ENCODE data around the gene SOX13.

The SOX13 gene

GRCh38 chr1:204083491-204083890, 10.6 kb downstream of the SOX13 start:
- TF ChIP-seq, protein P1, sequence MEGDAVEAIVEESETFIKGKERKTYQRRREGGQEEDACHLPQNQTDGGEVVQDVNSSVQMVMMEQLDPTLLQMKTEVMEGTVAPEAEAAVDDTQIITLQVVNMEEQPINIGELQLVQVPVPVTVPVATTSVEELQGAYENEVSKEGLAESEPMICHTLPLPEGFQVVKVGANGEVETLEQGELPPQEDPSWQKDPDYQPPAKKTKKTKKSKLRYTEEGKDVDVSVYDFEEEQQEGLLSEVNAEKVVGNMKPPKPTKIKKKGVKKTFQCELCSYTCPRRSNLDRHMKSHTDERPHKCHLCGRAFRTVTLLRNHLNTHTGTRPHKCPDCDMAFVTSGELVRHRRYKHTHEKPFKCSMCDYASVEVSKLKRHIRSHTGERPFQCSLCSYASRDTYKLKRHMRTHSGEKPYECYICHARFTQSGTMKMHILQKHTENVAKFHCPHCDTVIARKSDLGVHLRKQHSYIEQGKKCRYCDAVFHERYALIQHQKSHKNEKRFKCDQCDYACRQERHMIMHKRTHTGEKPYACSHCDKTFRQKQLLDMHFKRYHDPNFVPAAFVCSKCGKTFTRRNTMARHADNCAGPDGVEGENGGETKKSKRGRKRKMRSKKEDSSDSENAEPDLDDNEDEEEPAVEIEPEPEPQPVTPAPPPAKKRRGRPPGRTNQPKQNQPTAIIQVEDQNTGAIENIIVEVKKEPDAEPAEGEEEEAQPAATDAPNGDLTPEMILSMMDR (IDR thresholded peaks at IDR 0.05; ENCODE audit: borderline replicate concordance, control extremely low read depth, extremely low read depth, insufficient read depth, missing control alignments) = no peak
- no peak for DNase-seq (ENCODE audit: low spot score)
- in situ Hi-C loops (cut with MboI; ENCODE audit: low sequenced_read_pairs, unreplicated experiment) = no loop called here

DNA sequence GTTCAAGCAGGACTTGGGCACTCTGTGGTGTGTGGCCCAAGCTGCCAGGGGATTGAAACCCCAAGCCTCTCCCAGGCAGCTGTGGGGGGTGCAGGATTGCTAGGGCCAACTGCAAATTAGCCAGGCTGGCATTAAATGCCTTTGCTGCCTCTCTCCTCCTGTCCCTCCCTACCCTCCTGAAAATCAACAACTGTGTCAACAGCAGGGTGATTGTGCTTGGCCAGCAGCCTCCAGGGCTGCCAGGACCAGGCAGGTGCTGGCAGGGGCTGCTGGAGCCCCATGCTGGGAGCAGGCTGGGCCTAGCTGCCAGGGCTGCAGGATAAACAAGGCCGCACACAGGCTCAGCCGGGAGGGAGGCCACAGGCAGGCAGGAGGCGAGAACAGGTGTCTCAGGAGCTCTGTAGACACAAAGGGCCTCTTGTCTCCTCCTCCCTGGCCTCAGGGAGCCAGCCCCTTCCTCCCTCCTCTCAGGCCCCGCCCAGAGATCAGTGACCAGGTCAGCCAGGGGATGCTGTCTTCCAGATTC, 11.4 kb downstream of the SOX13 start:
- TF ChIP-seq, protein P1 (IDR thresholded peaks at IDR 0.05; ENCODE audit: borderline replicate concordance, control extremely low read depth, extremely low read depth, insufficient read depth, missing control alignments) = no peak
- in situ Hi-C loops (cut with MboI; ENCODE audit: low sequenced_read_pairs, unreplicated experiment) = no loop called here
- no peak for DNase-seq (ENCODE audit: low spot score)

DNA sequence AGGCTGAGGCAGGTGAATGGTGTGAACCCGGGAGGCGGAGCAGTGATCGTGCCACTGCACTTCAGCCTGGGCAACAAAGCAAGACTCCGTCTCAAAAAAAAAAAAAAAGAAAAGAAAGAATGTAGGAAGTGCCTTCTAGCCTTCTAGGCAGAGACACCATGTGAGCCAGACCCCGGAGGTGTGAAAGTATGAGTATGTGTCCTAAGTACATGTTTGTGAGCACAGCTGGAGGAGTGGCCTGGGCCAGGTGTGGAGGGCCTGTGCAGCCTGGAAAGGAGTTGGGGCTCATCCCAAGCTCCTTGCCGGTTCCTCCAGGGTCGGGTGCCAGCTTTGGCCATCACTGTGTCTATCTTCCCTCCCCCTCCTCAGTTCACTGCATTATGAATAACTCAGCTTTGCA, 13.0 kb downstream of the SOX13 start:
- DNase-seq (ENCODE audit: low spot score) = no peak
- in situ Hi-C loops (cut with MboI; ENCODE audit: low sequenced_read_pairs, unreplicated experiment) = no loop called here
- TF ChIP-seq, protein P1 (IDR thresholded peaks at IDR 0.05; ENCODE audit: borderline replicate concordance, control extremely low read depth, extremely low read depth, insufficient read depth, missing control alignments) = no peak

- TF ChIP-seq, protein P1 (IDR thresholded peaks at IDR 0.05; ENCODE audit: borderline replicate concordance, control extremely low read depth, extremely low read depth, insufficient read depth, missing control alignments) = no peak
- in situ Hi-C loops (cut with MboI; ENCODE audit: low sequenced_read_pairs, unreplicated experiment) = no loop called here
- DNase-seq (ENCODE audit: low spot score) = no peak
Observed at GRCh38 chr1:204087181-204087892, 14.4 kb downstream of the SOX13 start.

DNA sequence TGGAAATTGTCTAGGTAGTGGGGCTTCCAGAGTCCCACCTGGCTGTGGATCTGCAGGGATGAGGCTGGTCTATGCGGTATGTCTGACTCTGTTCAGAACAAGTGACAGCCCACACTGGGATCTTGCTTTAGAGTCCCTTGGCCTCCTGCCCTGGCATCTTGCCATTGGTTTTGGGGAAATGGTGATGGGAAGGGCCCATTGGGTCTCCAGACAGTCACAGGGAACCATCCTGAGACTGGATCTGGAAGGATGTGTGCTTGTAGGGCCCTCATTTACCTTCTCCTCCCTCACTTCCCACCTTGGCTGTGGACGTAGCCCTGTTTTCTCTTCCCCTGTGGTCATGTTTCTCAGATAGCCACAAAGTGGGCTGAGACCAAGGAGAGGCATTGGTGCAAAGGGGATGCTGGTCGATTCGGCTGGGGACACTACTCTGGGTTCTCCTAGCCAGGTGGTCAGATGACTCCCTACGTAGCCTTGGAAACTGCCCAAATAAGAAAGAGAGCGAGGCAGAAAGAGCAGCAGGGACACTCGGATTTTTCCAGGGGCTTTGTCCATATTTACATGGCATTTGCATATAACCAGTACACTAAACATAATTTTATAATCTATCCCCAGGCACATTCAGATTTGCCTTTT, 15.1 kb downstream of the SOX13 start:
- in situ Hi-C loops (cut with MboI; ENCODE audit: low sequenced_read_pairs, unreplicated experiment) = no loop called here
- DNase-seq (ENCODE audit: low spot score) = no peak

GRCh38 chr1:204088596-204088995, 15.7 kb downstream of the SOX13 start:
- DNase-seq (ENCODE audit: low spot score) = no peak
- TF ChIP-seq, protein P1 (IDR thresholded peaks at IDR 0.05; ENCODE audit: borderline replicate concordance, control extremely low read depth, extremely low read depth, insufficient read depth, missing control alignments) = no peak
- in situ Hi-C loops (cut with MboI; ENCODE audit: low sequenced_read_pairs, unreplicated experiment) = no loop called here

More for the DNA sequence above, 15.1 kb downstream of the SOX13 start:
- TF ChIP-seq, protein P1 (IDR thresholded peaks at IDR 0.05; ENCODE audit: borderline replicate concordance, control extremely low read depth, extremely low read depth, insufficient read depth, missing control alignments) = no peak

All from GM13976 (cell line).